NCI-H2107 treated with DMSO at 0.1 percent for 48 hours (cell line): ENCODE data around the gene CD247.

Experiments used
- DNase-seq: peaks from one replicate; lab custom pipeline; 2025; ENCODE audit not compliant: unreplicated experiment; lab: John Stamatoyannopoulos, UW

The CD247 gene

GRCh38 chr1:167463875-167464575 is 54.3 kb downstream of the CD247 start:
- no peak for DNase-seq

- DNase-seq = no peak
These were observed 55.2 kb downstream of the CD247 start for GRCh38 chr1:167463080-167463479.

GRCh38 chr1:167462341-167462740 is 56.0 kb downstream of the CD247 start:
- no peak for DNase-seq

- no peak for DNase-seq
These were observed 57.5 kb downstream of the CD247 start for GRCh38 chr1:167460836-167461235.

- DNase-seq = no peak
These were observed 60.3 kb downstream of the CD247 start for GRCh38 chr1:167457936-167458584.

GRCh38 chr1:167456926-167457325 is 61.4 kb downstream of the CD247 start:
- DNase-seq = no peak

GRCh38 chr1:167456524-167456923 is 61.8 kb downstream of the CD247 start:
- DNase-seq = no peak

- no peak for DNase-seq
These were observed 62.4 kb downstream of the CD247 start for GRCh38 chr1:167455786-167456446.

- peak; percentile 22 for DNase-seq
These were observed 63.2 kb downstream of the CD247 start for GRCh38 chr1:167454894-167455785.

- no peak for DNase-seq
These were observed 63.9 kb downstream of the CD247 start for GRCh38 chr1:167454304-167454893.

GRCh38 chr1:167453123-167453522 is 65.2 kb downstream of the CD247 start:
- peak; percentile 19 for DNase-seq

GRCh38 chr1:167452483-167452882 is 65.8 kb downstream of the CD247 start:
- no peak for DNase-seq

- no peak for DNase-seq
These were observed 67.5 kb downstream of the CD247 start for GRCh38 chr1:167450843-167451242.

- no peak for DNase-seq
These were observed 70.7 kb downstream of the CD247 start for GRCh38 chr1:167447521-167448136.

- no peak for DNase-seq
These were observed 71.4 kb downstream of the CD247 start for GRCh38 chr1:167446966-167447365.

GRCh38 chr1:167443757-167444156 is 74.6 kb downstream of the CD247 start:
- no peak for DNase-seq

GRCh38 chr1:167442854-167443565 is 75.3 kb downstream of the CD247 start:
- no peak for DNase-seq

GRCh38 chr1:167442142-167442848 is 76.0 kb downstream of the CD247 start:
- peak; percentile 48 for DNase-seq

GRCh38 chr1:167441222-167441621 is 77.1 kb downstream of the CD247 start:
- no peak for DNase-seq
